Iris pigment epithelial cell (primary cell): ENCODE measurements around the gene CARD10.
A peak's percentile ranks its signal among the peaks of the same experiment; 100 is the strongest.
"Not testable (repeated sequence)": the region's sequence is repeated elsewhere in the genome, so short reads cannot be mapped to it uniquely, and the experiment has no call there.

ENCODE experiments used
- DNase-seq: peaks from one replicate; pipeline ENCODE4 v3.0.0-alpha.2; 2011; ENCODE audit warnings: low read depth

CARD10 gene

GRCh38 chr22:37556710-37557109 lies 37.5 kb upstream of the CARD10 start:
- no peak for DNase-seq

DNA sequence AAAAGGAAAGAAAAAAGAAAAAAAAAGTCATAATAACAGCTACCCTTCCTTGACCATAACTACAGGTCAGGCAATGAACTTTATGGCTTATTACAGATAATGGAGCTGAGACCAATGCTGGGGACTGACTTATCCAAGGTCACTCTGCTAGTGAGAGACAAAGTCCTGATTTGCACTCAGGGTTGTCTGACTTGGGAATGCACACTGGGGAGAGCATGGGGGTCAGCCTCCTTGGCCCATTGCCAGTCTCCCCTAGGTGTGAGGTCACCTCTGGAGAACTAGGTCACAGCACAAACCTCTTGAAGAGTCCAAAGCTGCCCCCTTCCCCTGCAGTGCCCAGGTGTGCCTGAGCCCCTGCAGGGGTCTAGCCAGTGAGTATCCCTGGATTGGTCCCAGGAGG lies 35.8 kb upstream of the CARD10 start:
- DNase-seq = no peak

- DNase-seq = no peak
These were observed 34.5 kb upstream of the CARD10 start for GRCh38 chr22:37553725-37554124.

DNA sequence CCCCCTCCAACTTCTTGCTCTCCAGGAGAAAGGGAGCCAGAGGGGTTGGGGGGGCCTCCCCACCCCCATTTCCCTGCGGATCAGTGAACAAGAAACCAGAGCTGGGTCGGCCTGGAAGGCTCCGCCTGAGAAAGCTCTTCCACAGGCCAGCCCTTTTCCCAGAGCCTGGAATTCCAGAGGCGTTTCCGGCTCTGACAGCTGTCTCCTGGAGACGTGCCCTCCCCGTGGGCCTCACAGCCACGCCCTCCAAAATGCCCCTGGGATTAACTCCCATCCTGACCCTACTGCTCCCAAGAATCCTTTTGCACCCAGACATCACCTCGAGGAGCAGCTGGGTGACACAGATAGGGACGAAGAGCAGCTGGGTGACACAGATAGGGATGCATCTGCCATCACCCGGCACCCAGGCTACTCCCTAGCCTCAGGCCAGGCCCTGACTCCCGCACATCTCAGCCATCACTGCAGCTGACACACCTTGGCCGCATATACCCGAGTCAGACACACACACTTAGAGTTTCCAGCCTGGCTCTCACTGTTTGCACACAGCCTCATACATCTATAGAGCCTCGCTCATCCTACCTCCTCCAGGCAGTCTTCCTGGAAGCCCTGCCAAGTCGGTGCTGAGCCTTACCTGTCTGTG lies 33.4 kb upstream of the CARD10 start:
- DNase-seq = no peak

DNA sequence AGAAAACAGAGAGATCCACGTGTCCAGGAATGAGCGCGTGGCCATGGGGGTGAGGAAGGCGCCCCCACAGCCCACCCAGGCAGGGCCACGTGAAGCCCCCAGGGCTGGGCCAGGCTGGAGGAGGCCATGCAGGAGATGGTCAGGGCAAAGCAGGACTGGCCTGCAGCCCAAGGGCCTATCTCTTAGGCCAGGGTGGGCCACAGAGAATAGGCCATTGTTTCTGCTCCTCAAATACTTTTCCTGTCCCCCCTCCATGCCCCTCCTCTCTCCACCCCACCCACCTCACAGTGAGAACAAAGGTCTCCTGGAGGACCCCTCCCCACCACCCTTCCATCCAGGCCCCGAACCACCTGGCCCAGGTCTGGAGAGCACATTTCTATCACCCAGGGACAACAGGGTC lies 32.8 kb upstream of the CARD10 start:
- DNase-seq = no peak

DNA sequence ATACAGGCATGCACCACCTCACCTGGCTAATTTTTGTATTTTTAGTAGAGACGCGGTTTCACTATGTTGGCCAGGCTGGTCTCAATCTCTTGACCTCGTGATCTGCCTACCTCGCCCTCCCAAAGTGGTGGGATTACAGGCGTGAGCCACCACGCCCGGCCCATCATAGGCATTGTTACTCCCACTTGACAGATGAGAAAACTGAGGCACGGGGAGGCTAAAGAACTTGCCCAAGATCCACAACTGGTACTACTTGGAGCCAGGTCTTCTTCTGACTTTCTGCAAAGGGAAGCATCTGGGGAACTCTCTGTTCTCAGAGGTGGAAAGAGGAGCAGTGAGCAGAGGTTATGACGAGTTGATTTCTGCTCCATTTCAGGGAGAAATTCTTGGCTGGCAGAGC lies 31.7 kb upstream of the CARD10 start:
- DNase-seq = not testable (repeated sequence)

- no peak for DNase-seq
These were observed 30.5 kb upstream of the CARD10 start for GRCh38 chr22:37549704-37550059.

- no peak for DNase-seq
These were observed 28.1 kb upstream of the CARD10 start for GRCh38 chr22:37547251-37547741.

GRCh38 chr22:37546437-37547250 lies 27.4 kb upstream of the CARD10 start:
- DNase-seq = peak; percentile 67

DNA sequence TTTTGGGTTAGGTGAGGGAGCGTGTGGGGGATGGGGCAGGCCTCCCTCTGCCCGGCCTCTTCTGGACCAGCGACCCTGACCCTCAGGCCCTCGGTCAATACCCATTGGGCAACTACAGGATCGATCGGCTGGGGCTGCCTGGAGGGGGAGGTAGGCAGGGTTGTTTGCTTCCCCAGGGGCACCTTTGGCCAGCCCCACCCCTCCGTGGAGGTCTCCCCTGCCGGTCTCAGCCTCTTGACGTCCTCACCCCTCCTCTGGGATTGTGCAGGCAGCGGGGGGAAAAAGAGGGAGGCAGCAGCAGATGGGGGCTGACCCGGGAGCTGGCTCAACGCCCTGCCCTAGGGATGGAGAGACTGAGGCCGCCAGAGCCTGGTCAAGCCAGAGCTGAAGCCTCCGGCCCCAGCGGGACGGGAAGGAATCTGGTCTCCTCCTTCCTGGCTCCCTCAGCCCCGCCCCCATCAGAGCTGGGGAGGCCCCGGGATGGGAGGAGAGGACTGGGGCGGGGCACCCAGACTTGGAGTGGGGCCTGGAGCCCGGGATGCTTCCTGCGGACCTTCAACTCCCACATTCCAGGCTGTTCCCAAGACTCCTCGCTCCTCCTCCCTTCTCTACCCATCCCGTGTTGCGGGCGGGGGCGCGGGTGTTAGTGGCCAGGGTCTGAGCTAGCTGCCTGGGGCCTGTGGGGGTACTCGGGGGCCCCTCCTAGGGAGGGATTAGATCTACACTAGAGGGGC lies 26.7 kb upstream of the CARD10 start:
- peak; percentile 87 for DNase-seq

DNA sequence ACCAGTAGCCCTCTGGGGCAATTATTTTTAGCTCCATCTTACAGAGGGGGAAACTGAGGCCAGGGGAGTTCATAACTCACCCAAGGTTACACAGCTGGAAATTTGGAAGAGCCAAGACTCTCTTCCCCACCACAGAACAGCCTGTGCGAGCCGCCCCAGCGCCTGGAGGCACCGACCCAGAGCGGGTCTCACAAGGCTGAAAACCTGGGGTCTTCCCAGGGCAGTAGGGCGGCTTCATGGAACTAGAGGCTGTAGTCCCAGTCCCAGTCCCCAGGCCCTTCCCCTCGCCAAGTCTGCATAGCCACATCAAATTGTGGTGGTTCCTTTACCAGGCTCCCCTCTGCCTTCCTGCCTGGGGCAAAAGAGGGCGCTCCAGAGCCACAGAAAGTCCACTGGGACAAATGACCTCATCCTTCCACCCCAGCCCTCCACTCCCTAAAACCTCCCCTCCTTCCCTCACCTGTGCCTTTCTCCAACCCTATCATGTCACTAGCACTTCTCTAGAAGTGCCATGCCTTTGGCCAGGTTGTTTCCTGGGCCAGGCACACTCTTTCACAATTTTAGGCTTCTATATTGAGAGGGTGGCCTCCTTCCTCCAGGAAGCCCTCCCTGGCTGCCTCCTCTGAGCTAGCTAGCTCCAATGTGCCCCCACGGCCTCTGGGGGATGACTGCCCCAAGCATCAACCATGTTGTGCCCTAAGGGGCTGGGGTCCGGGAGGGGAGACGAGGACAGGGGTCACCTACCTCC lies 25.9 kb upstream of the CARD10 start:
- peak; percentile 53 for DNase-seq

- DNase-seq = no peak
These were observed 23.7 kb upstream of the CARD10 start for GRCh38 chr22:37542959-37543358.

DNA sequence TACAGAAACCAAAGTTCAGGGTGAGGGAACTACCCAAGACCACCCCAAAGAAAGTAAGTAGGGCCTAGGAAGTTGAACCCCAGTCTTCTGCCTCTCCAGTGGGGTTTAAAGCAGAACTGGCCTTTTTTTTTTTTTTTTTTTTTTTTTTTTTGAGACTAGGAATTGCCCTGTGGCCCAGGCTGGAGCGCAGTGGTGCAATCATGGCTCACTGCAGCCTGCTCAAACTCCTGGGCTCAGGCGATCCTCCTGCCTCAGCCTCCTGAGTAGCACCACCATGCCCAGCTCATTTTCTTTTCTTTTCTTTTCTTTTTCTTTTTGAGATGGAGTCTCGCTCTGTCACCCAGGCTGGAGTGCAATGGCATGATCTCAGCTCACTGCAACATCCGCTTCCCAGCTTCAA lies 23.2 kb upstream of the CARD10 start:
- not testable (repeated sequence) for DNase-seq

- DNase-seq = not testable (repeated sequence)
These were observed 20.6 kb upstream of the CARD10 start for GRCh38 chr22:37539790-37540189.

DNA sequence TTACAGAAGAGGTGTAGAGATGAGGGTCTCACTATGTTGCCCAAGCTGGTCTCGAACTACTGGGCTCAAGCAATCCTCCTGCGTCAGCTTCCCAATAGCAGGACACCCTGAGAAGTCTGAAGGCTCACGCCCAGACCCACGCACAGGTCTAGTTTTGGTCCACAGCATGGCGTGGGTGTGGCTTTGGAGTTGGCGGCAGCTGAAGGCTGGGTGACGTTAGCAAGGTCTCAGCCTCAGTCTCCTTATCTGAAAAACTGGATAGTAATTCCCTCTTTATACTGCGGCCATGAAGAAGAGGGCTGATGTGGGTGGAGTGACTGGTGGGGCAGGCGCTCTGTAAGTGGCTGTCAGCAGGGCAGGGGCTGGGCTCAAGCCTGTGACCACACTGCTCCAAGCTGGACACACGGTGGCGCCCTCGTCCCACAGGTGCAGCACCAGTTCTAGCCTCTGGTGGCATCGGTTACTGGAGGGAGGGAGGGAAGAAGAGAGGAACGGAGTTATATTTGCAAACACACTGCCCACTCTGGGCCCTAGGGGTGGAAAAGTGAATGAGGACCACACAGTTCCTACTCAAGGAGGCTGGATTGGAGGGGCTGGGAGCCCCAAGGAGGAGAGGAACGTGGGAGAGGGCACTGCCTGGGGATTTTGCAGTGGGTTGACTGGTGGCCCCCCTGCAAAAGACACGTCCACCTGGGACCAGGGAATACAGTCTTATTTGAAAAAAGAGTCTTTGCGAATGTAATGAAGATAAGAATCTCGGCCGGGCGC lies 19.6 kb upstream of the CARD10 start:
- DNase-seq = peak; percentile 93

DNA sequence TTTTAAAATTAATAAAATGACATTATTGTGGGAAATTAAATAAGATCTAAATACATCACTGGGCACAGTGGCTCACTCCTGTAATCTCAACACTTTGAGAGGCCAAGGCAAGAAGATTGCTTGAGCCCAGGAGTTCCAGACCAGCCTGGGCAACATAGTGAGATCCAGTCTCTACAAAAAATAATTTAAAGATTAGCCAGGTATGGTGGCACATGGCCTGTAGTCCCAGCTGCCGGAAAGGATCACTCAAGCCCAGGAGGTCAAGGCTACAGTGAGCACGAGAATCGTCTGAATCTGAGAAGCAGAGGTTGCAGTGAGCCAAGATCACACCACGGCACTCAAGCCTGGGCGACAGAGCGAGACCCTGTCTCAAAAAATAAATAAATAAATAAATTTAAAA lies 15.9 kb upstream of the CARD10 start:
- DNase-seq = no peak

- DNase-seq = no peak
These were observed 15.2 kb upstream of the CARD10 start for GRCh38 chr22:37534445-37534844.

GRCh38 chr22:37533995-37534394 lies 14.8 kb upstream of the CARD10 start:
- DNase-seq = peak; percentile 88

DNA sequence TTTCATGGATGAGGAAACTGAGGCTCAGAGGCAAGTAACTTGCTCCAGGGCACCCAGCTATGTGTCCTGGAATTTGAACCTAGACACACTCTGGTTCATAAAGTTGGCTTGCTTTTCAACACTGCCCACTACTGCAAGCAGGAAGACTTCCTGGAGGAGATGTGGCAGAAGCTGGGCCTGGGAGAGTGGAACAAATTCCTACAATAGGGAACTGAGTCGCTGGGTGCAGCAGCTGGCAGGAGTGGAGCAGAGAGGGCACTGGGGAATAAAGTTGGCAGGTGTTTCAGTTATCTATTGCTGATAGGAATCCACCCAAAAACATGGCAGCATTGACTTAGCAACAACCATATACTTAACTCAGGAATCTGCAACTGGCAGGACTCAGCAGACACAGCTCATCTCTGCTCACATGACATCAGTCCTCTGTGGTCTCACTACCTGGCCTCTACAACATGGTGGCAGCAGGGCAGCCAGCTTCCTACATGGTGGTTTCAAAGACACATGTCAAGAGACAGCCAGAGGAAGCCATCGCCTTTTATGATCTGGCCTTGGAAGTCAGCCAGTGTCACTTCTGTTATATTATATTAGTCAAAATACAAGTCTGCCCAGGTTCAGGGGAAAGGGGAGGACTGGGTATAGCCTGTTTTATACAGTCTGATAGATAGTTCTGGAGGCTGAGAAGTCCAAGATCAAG lies 10.6 kb upstream of the CARD10 start:
- no peak for DNase-seq

DNA sequence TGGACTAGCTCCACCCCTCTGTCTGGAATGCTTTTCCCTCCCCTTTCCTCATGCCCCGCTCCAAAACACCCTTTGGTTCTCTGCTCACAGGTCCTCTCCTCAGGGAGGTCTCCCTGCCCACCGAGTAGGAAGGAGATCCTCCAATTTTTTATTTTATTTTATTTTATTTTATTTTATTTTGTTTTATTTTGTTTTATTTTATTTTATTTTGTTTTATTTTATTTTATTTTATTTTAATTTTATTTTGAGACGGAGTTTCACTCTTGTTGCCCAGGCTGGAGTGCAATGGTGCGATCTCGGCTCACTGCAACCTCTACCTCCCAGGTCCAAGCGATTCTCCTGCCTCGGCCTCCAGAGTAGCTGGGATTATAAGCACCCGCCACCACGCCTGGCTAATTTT lies 8.7 kb upstream of the CARD10 start:
- DNase-seq = not testable (repeated sequence)
